ENCODE data around the gene BACE2.

The BACE2 gene

DNA sequence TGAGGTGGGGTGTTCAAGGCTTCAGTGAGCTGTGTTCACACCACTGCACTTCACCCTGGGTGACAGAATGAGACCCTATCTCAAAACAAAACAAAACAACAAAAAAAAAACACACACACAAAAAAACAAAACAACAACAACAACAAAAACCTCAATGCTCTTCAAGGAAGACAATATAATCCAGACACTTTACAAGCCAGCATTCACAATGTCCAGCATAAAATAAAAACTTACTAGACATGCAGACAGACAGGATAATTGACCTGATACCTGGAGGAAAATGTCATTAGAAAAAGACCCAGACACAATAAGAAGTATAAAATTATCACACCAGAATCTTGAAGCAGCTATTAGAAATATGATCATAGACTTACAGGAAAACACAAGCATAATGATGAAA is 39.0 kb upstream of the BACE2 start:
- no peak overlapping the region for H3K4me3 ChIP-seq (ENCODE audit: low read depth in 1 of 2, low read length in 1 of 2)
- TF ChIP-seq, protein P1, sequence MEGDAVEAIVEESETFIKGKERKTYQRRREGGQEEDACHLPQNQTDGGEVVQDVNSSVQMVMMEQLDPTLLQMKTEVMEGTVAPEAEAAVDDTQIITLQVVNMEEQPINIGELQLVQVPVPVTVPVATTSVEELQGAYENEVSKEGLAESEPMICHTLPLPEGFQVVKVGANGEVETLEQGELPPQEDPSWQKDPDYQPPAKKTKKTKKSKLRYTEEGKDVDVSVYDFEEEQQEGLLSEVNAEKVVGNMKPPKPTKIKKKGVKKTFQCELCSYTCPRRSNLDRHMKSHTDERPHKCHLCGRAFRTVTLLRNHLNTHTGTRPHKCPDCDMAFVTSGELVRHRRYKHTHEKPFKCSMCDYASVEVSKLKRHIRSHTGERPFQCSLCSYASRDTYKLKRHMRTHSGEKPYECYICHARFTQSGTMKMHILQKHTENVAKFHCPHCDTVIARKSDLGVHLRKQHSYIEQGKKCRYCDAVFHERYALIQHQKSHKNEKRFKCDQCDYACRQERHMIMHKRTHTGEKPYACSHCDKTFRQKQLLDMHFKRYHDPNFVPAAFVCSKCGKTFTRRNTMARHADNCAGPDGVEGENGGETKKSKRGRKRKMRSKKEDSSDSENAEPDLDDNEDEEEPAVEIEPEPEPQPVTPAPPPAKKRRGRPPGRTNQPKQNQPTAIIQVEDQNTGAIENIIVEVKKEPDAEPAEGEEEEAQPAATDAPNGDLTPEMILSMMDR (IDR thresholded peaks at IDR 0.05), result no peak
- no peaks in the 10 kb centered on the region for H3K4me1 ChIP-seq (ENCODE audit: control insufficient read depth in 1 of 2, insufficient read depth in 1 of 2, low read depth in 1 of 2, low read length in 1 of 2)
- H3K27me3 ChIP-seq, result peaks cover 5% of the 10 kb centered on the region
- H3K9me3 ChIP-seq, result no peaks in the 10 kb centered on the region
- H3K27ac ChIP-seq, result no peak overlapping the region
- no peaks in the 10 kb centered on the region for H3K36me3 ChIP-seq

DNA sequence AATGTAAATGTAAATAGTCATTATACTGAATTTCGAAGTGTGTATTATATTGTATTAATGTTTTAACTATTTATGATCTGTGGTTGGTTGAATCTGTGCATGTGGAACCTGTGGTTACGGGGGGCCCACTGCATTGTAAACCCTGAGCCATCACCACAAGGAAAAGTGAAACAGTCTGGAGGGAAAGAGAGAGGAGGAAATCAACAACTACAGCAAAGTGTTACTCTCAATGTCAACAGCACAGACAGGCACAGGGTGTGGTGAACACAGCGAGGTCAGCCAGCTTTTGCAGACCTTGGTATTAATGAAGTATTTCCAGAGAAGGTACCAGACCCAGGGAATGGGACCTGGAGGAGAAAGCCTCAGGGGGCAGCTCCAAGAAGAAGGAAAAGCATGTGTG is 37.1 kb upstream of the BACE2 start:
- H3K4me3 ChIP-seq (ENCODE audit: low read depth in 1 of 2, low read length in 1 of 2), result no peak overlapping the region
- TF ChIP-seq, protein P1 (IDR thresholded peaks at IDR 0.05), result no peak
- H3K9me3 ChIP-seq, result no peaks in the 10 kb centered on the region

DNA sequence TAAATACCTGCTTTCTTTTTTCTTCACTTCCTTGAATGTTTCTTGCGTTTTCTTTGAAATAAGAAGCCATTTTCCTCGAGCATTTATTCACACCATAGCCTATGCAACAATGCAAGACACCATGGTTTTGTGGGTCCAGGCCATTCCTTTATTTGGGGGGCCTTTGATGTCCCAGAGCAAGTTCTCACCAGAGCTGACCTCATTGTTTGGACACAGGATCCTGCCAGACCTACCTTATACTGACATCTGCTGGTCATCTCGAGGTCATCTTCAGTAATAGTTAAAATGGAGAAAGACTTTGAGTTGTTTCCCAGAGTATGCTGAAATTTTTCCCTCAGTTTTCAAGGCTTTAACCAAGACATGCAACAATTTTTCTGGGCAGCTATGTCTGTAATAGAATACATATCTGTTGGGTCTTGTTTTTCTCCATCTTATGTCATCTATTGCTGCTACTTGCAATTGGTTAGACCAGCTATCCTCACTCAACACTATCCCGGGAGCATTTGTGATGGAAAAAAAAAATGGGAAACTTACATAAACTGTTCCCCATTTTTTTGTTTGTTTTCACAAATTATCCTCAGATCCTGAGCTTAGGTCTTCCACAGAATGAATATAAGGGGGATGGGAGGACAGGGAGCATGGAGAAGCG is 34.0 kb upstream of the BACE2 start:
- Histone ChIP-seq H3K36me3 (no peaks in the 10 kb centered on the region), H3K27me3 (no peaks in the 10 kb centered on the region), H3K9me3 (no peaks in the 10 kb centered on the region), H3K4me3 (ENCODE audit: low read depth in 1 of 2, low read length in 1 of 2) (no peak overlapping the region), H3K4me1 (ENCODE audit: control insufficient read depth in 1 of 2, insufficient read depth in 1 of 2, low read depth in 1 of 2, low read length in 1 of 2) (no peaks in the 10 kb centered on the region), H3K27ac (no peak overlapping the region)
- TF ChIP-seq, protein P1 (IDR thresholded peaks at IDR 0.05), result no peak

More for the DNA sequence above, 37.1 kb upstream of the BACE2 start:
- Histone ChIP-seq H3K4me1 (ENCODE audit: control insufficient read depth in 1 of 2, insufficient read depth in 1 of 2, low read depth in 1 of 2, low read length in 1 of 2) (no peaks in the 10 kb centered on the region), H3K36me3 (no peaks in the 10 kb centered on the region), H3K27me3 (no peaks in the 10 kb centered on the region), H3K27ac (no peak overlapping the region)

DNA sequence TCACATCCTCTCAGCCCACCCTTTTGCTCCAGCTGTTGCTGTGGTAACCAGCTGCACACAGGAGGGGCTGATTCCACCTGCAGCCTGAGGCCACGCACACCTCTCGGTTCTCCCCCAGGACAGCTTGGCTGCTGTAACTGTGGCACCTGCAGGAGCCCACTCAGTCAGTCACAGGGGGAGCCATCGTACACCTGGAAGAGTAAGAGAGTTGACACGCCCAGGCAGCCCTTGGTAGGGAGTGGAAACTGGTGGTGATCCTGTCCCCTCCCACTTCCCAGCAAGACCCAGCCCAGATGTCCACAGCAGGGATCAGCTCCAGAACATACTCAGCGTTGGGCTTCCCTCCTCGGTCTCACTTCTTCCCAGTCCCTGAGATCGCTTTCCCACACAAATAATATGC is 32.2 kb upstream of the BACE2 start:
- H3K4me3 ChIP-seq (ENCODE audit: low read depth in 1 of 2, low read length in 1 of 2), result no peak overlapping the region
- TF ChIP-seq, protein P1 (IDR thresholded peaks at IDR 0.05), result no peak
- H3K36me3 ChIP-seq, result no peaks in the 10 kb centered on the region
- no peaks in the 10 kb centered on the region for H3K9me3 ChIP-seq
- H3K4me1 ChIP-seq (ENCODE audit: control insufficient read depth in 1 of 2, insufficient read depth in 1 of 2, low read depth in 1 of 2, low read length in 1 of 2), result no peaks in the 10 kb centered on the region
- no peaks in the 10 kb centered on the region for H3K27me3 ChIP-seq
- H3K27ac ChIP-seq, result no peak overlapping the region

DNA sequence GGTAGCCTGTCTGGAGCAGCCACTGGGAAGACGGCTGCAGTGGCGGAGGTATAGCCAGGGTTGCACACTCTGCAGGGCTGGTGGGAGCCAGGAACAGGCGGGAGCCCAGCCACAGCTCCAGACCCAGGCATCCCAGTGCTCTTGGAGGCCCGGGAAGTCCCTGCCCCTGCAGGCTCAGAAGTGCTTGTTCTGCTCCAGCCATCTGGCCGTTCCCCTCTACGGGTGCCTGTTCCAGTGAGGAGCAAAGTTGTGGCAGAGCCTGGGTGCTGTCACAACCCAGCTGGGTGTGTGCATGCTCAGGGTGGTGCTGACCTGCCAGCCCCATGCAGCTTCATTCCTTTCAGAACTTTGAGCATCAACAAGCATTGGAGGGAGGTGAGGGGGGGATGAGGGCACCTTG is 31.7 kb upstream of the BACE2 start:
- H3K4me1 ChIP-seq (ENCODE audit: control insufficient read depth in 1 of 2, insufficient read depth in 1 of 2, low read depth in 1 of 2, low read length in 1 of 2), result no peaks in the 10 kb centered on the region
- TF ChIP-seq, protein P1 (IDR thresholded peaks at IDR 0.05), result no peak
- no peak overlapping the region for H3K27ac ChIP-seq
- H3K36me3 ChIP-seq, result no peaks in the 10 kb centered on the region
- no peaks in the 10 kb centered on the region for H3K27me3 ChIP-seq
- no peaks in the 10 kb centered on the region for H3K9me3 ChIP-seq
- H3K4me3 ChIP-seq (ENCODE audit: low read depth in 1 of 2, low read length in 1 of 2), result no peak overlapping the region
